GM18526 (cell line): ENCODE results near the gene AMER2.

Source experiments
- POLR2A ChIP-seq: IDR thresholded peaks from 3 replicates; pipeline ENCODE4 v1.6.1; 2011; ENCODE audit not compliant: insufficient read length; ENCODE audit errors: extremely low read depth

AMER2 gene

GRCh38 chr13:25172303-25172630, 179 bp upstream of the AMER2 start:
- TF ChIP-seq POLR2A: no peak

- TF ChIP-seq POLR2A: no peak
Observed at GRCh38 chr13:25171170-25171516, 945 bp downstream of the AMER2 start.

- no peak for TF ChIP-seq POLR2A
Observed at GRCh38 chr13:25170554-25171111, 1.5 kb downstream of the AMER2 start.

- TF ChIP-seq POLR2A: no peak
Observed at GRCh38 chr13:25169951-25170553, 2.0 kb downstream of the AMER2 start.

GRCh38 chr13:25169356-25169755, 2.7 kb downstream of the AMER2 start:
- no peak for TF ChIP-seq POLR2A

- no peak for TF ChIP-seq POLR2A
Observed at GRCh38 chr13:25168790-25169189, 3.3 kb downstream of the AMER2 start.

GRCh38 chr13:25167382-25168174, 4.5 kb downstream of the AMER2 start:
- TF ChIP-seq POLR2A: no peak

- no peak for TF ChIP-seq POLR2A
Observed at GRCh38 chr13:25166306-25166705, 5.8 kb downstream of the AMER2 start.

- no peak for TF ChIP-seq POLR2A
Observed at GRCh38 chr13:25165663-25166062, 6.4 kb downstream of the AMER2 start.

GRCh38 chr13:25157681-25158080, 14.4 kb downstream of the AMER2 start:
- TF ChIP-seq POLR2A: no peak

GRCh38 chr13:25153736-25154135, 18.4 kb downstream of the AMER2 start:
- TF ChIP-seq POLR2A: no peak

- no peak for TF ChIP-seq POLR2A
Observed at GRCh38 chr13:25151626-25152195, 20.4 kb downstream of the AMER2 start.

GRCh38 chr13:25149711-25150110, 22.4 kb downstream of the AMER2 start:
- no peak for TF ChIP-seq POLR2A

GRCh38 chr13:25148402-25148771, 23.7 kb downstream of the AMER2 start:
- no peak for TF ChIP-seq POLR2A

- TF ChIP-seq POLR2A: no peak
Observed at GRCh38 chr13:25147638-25148401, 24.3 kb downstream of the AMER2 start.

- no peak for TF ChIP-seq POLR2A
Observed at GRCh38 chr13:25143706-25144105, 28.4 kb downstream of the AMER2 start.
